Hematopoietic multipotent progenitor cell treated with erythropoietin and hydrocortisone succinate and interleukin-3 and kit ligand, for 8 days (in vitro differentiated cells): ENCODE measurements around the gene PI4KA.
"Not testable (repeated sequence)": the region's sequence is repeated elsewhere in the genome, so short reads cannot be mapped to it uniquely, and the experiment has no call there.

Experiments used
- DNase-seq: peaks from one replicate; pipeline ENCODE4 v3.0.0-alpha.2; 2015

The PI4KA gene

GRCh38 chr22:20773793-20774212 is 84.8 kb downstream of the PI4KA start, which contains the start of gene SERPIND1:
Gene SERPIND1, plus strand, starts transcription at chr22:20774113. Its CDS starts 5,200 bp downstream, at chr22:20779313.
- no peak for DNase-seq

GRCh38 chr22:20771918-20772625 is 86.5 kb downstream of the PI4KA start:
- no peak for DNase-seq

- not testable (repeated sequence) for DNase-seq
These were observed 89.2 kb downstream of the PI4KA start for GRCh38 chr22:20769496-20769826.

GRCh38 chr22:20766530-20766929 is 92.1 kb downstream of the PI4KA start:
- DNase-seq = no peak

- no peak for DNase-seq
These were observed 92.7 kb downstream of the PI4KA start for GRCh38 chr22:20765938-20766337.

GRCh38 chr22:20764729-20765128 is 93.9 kb downstream of the PI4KA start:
- DNase-seq = no peak

GRCh38 chr22:20764471-20764720 is 94.2 kb downstream of the PI4KA start:
- DNase-seq = no peak

GRCh38 chr22:20763630-20764470 is 94.8 kb downstream of the PI4KA start:
- no peak for DNase-seq

GRCh38 chr22:20762233-20762796 is 96.3 kb downstream of the PI4KA start:
- no peak for DNase-seq

- no peak for DNase-seq
These were observed 97.1 kb downstream of the PI4KA start for GRCh38 chr22:20761536-20761935.

GRCh38 chr22:20760084-20760483 is 98.5 kb downstream of the PI4KA start:
- DNase-seq = no peak

- peak; percentile 15 for DNase-seq
These were observed 99.9 kb downstream of the PI4KA start for GRCh38 chr22:20758688-20759087.

- DNase-seq = no peak
These were observed 101.8 kb downstream of the PI4KA start for GRCh38 chr22:20756846-20757245.

GRCh38 chr22:20752873-20753272 is 105.7 kb downstream of the PI4KA start:
- no peak for DNase-seq

GRCh38 chr22:20752104-20752741 is 106.4 kb downstream of the PI4KA start:
- DNase-seq = no peak

- DNase-seq = no peak
These were observed 107.3 kb downstream of the PI4KA start for GRCh38 chr22:20751185-20751851.

- DNase-seq = peak; percentile 70
These were observed 108.0 kb downstream of the PI4KA start for GRCh38 chr22:20750461-20751184.

- no peak for DNase-seq
These were observed 109.2 kb downstream of the PI4KA start for GRCh38 chr22:20749453-20749852.

GRCh38 chr22:20748731-20749428 is 109.7 kb downstream of the PI4KA start:
- no peak for DNase-seq

- no peak for DNase-seq
These were observed 110.5 kb downstream of the PI4KA start for GRCh38 chr22:20748082-20748481.

- DNase-seq = no peak
These were observed 111.4 kb downstream of the PI4KA start for GRCh38 chr22:20747223-20747622.
